BE2C (cell line): ENCODE results near the gene PPM1M.

Source experiments
- DNase-seq: peaks from one replicate; pipeline ENCODE4 v3.0.0-alpha.2; 2020
- H3K27me3 ChIP-seq: fragments of 250-450 bp; sonication (Bioruptor Pico); 2 replicates; pipeline ENCODE4 v1.5.1; 2020; ENCODE audit warnings: mild to moderate bottlenecking
- H3K36me3 ChIP-seq: fragments of 250-450 bp; sonication (Bioruptor Pico); 2 replicates; pipeline ENCODE4 v1.5.1; 2020; ENCODE audit warnings: mild to moderate bottlenecking
- H3K4me1 ChIP-seq: fragments of 250-450 bp; sonication (Bioruptor Pico); 2 replicates; pipeline ENCODE4 v1.5.1; 2020
- H3K4me3 ChIP-seq: 2 replicates; pipeline ENCODE4 v1.5.1; 2011; ENCODE audit warnings: low read depth, low read length
- H3K9me3 ChIP-seq: fragments of 250-450 bp; sonication (Bioruptor Pico); 2 replicates; pipeline ENCODE4 v1.5.1; 2020
- CTCF ChIP-seq: IDR thresholded peaks from 2 replicates; pipeline ENCODE4 v1.5.1; 2012; ENCODE audit warnings: mild to moderate bottlenecking, low read depth, low read length

Gene PPM1M

GRCh38 chr3:52299247-52299878 is 53.8 kb downstream of the PPM1M start:
- no peaks in the 10 kb centered on the region for H3K9me3 ChIP-seq
- no peaks in the 10 kb centered on the region for H3K4me1 ChIP-seq
- H3K4me3 ChIP-seq, result no peak overlapping the region; the same call in 1 of the 2 replicates
- DNase-seq, result no peak
- TF ChIP-seq CTCF, result no peak
- H3K36me3 ChIP-seq, result no peaks in the 10 kb centered on the region
- no peaks in the 10 kb centered on the region for H3K27me3 ChIP-seq
